Activated T-cell treated with anti-CD3 and anti-CD28 coated beads for 48 hours (primary cell): ENCODE data around the gene SERPINA4.

Source experiments
- DNase-seq: peaks from one replicate; pipeline ENCODE4 v3.0.0-alpha.2; 2020; ENCODE audit warnings: low read depth

Gene SERPINA4

GRCh38 chr14:94560751-94561655 is at the start of gene SERPINA4:
SERPINA4 (plus strand) TSS chr14:94561442; CDS start chr14:94563483, 2,041 bp downstream.
- DNase-seq = no peak

- DNase-seq = no peak
Measured at GRCh38 chr14:94514351-94514750, 46.9 kb upstream of the SERPINA4 start.

GRCh38 chr14:94515426-94515825 is 45.8 kb upstream of the SERPINA4 start:
- no peak for DNase-seq

GRCh38 chr14:94515856-94516255 is 45.4 kb upstream of the SERPINA4 start:
- DNase-seq = no peak

GRCh38 chr14:94517248-94517640 is 44.0 kb upstream of the SERPINA4 start:
- no peak for DNase-seq

GRCh38 chr14:94517641-94518257 is 43.5 kb upstream of the SERPINA4 start:
- DNase-seq = no peak

GRCh38 chr14:94521375-94522114 is 39.7 kb upstream of the SERPINA4 start:
- DNase-seq = no peak

GRCh38 chr14:94522115-94522724 is 39.0 kb upstream of the SERPINA4 start:
- no peak for DNase-seq

- DNase-seq = no peak
Measured at GRCh38 chr14:94523265-94523664, 38.0 kb upstream of the SERPINA4 start.

- no peak for DNase-seq
Measured at GRCh38 chr14:94524093-94524492, 37.1 kb upstream of the SERPINA4 start.

GRCh38 chr14:94531187-94531586 is 30.1 kb upstream of the SERPINA4 start:
- no peak for DNase-seq

- no peak for DNase-seq
Measured at GRCh38 chr14:94532447-94532846, 28.8 kb upstream of the SERPINA4 start.

GRCh38 chr14:94535506-94535905 is 25.7 kb upstream of the SERPINA4 start:
- DNase-seq = no peak

GRCh38 chr14:94536836-94537235 is 24.4 kb upstream of the SERPINA4 start:
- DNase-seq = no peak

- no peak for DNase-seq
Measured at GRCh38 chr14:94538070-94538740, 23.0 kb upstream of the SERPINA4 start.

- no peak for DNase-seq
Measured at GRCh38 chr14:94539181-94539580, 22.1 kb upstream of the SERPINA4 start.

GRCh38 chr14:94540031-94540794 is 21.0 kb upstream of the SERPINA4 start:
- no peak for DNase-seq

GRCh38 chr14:94541234-94541975 is 19.8 kb upstream of the SERPINA4 start:
- no peak for DNase-seq

GRCh38 chr14:94542111-94542810 is 19.0 kb upstream of the SERPINA4 start:
- DNase-seq = no peak
